ENCODE results near the gene STK10. TPM values are rescaled to one million over a fixed set of nuclear protein-coding genes. Genes with fewer than 3 reads are reported as not detected.

STK10 gene
- total RNA-seq, 3 donors from 2014 or later, result 62.1 to 79.0 (median 72.6) TPM

- Mint-ChIP-seq H3K4me1 (ENCODE audit: low read depth) (peaks cover 64% of the 10 kb centered on the region), H3K27me3 (ENCODE audit: low read depth) (no peaks in the 10 kb centered on the region), H3K36me3 (ENCODE audit: insufficient read depth) (peaks cover 27% of the 10 kb centered on the region), H3K4me3 (no peak overlapping the region), H3K9me3 (no peaks in the 10 kb centered on the region)
- DNase-seq (no peak), ATAC-seq (no peak)
These were observed 58.6 kb downstream of the STK10 start for GRCh38 chr5:172129256-172129910.

- peaks cover 55% of the 10 kb centered on the region for H3K4me1 Mint-ChIP-seq (ENCODE audit: low read depth)
- no peak for DNase-seq
- H3K9me3 Mint-ChIP-seq, result no peaks in the 10 kb centered on the region
- H3K4me3 Mint-ChIP-seq, result no peak overlapping the region
- H3K27me3 Mint-ChIP-seq (ENCODE audit: low read depth), result no peaks in the 10 kb centered on the region
- ATAC-seq, result no peak
- H3K36me3 Mint-ChIP-seq (ENCODE audit: insufficient read depth), result peaks cover 26% of the 10 kb centered on the region
These were observed 60.4 kb downstream of the STK10 start for GRCh38 chr5:172127581-172127980.

GRCh38 chr5:172123269-172123692 lies 64.7 kb downstream of the STK10 start:
- H3K27me3 Mint-ChIP-seq (ENCODE audit: low read depth), result no peaks in the 10 kb centered on the region
- H3K4me3 Mint-ChIP-seq, result no peak overlapping the region
- H3K9me3 Mint-ChIP-seq, result no peaks in the 10 kb centered on the region
- DNase-seq (no peak), ATAC-seq (no peak)
- peaks cover 47% of the 10 kb centered on the region for H3K4me1 Mint-ChIP-seq (ENCODE audit: low read depth)
- peaks cover 24% of the 10 kb centered on the region for H3K36me3 Mint-ChIP-seq (ENCODE audit: insufficient read depth)

- Mint-ChIP-seq H3K4me1 (ENCODE audit: low read depth) (peaks cover 55% of the 10 kb centered on the region), H3K9me3 (no peaks in the 10 kb centered on the region), H3K4me3 (no peak overlapping the region), H3K36me3 (ENCODE audit: insufficient read depth) (peaks cover 25% of the 10 kb centered on the region), H3K27me3 (ENCODE audit: low read depth) (no peaks in the 10 kb centered on the region)
- DNase-seq, result no peak
- peak in 1 of 2 donors; percentile 35 for ATAC-seq
These were observed 67.9 kb downstream of the STK10 start for GRCh38 chr5:172119921-172120688.

DNA sequence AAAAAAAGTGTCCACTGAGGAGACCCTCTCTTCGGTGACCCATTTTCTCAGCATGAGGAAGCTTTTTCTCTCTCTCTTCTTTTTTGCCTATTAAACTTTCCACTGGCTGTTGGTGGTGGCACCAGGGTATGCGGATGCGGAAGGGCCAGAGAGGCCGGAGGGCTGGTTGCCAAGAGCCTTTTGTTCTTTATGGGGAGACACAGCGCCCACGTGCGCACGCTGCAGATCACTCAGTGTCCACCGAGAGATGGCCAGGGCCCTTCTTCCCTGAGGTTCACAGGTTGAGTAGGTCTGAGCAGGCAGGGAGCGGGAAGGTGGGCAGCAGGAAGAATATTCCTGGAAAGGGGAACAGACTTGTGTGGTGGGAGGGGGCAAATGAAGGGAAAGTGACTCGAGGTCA lies 69.1 kb downstream of the STK10 start:
- H3K4me1 Mint-ChIP-seq (ENCODE audit: low read depth), result peaks cover 56% of the 10 kb centered on the region
- peaks cover 20% of the 10 kb centered on the region for H3K36me3 Mint-ChIP-seq (ENCODE audit: insufficient read depth)
- no peaks in the 10 kb centered on the region for H3K9me3 Mint-ChIP-seq

DNA sequence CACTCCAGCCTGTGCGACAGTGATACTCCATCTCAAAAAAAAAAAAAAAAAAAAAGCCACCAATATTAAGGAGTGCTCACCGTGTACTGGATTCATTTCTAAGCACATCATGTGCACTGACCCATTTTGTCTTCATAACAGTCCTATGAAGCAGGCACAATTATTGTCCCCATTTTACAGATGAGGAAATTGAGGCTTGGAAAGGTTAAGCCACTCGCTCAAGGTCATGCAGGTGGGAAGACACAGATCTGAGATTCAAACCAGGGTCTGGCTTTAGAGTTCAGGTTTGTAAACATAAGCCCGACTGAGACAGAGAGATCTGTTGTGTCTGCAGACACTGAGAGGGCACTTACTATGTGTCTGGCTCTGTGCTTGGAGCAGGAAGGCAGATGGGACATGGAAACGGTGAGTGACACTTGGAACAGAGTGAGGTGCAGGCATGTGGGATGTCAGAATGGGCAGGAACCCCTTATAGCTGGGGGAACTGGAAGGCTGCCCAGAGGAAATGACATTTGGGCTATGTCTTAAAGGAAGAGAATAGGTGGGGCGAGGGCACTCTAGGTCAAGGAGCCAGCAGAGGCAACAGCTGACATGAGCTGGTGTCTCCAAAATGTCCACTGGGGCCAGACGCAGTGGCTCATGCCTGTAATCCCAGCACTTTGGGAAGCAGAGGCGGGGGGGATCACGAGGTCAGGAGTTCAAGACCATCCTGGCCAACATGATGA lies 69.9 kb downstream of the STK10 start:
- no peak for ATAC-seq
- H3K4me3 Mint-ChIP-seq, result no peak overlapping the region
- peaks cover 20% of the 10 kb centered on the region for H3K36me3 Mint-ChIP-seq (ENCODE audit: insufficient read depth)
- no peaks in the 10 kb centered on the region for H3K27me3 Mint-ChIP-seq (ENCODE audit: low read depth)
- H3K4me1 Mint-ChIP-seq (ENCODE audit: low read depth), result peaks cover 58% of the 10 kb centered on the region
- no peaks in the 10 kb centered on the region for H3K9me3 Mint-ChIP-seq
- no peak for DNase-seq

More for the DNA sequence above, 69.1 kb downstream of the STK10 start:
- no peaks in the 10 kb centered on the region for H3K27me3 Mint-ChIP-seq (ENCODE audit: low read depth)
- ATAC-seq (no peak), DNase-seq (no peak)
- no peak overlapping the region for H3K4me3 Mint-ChIP-seq

DNA sequence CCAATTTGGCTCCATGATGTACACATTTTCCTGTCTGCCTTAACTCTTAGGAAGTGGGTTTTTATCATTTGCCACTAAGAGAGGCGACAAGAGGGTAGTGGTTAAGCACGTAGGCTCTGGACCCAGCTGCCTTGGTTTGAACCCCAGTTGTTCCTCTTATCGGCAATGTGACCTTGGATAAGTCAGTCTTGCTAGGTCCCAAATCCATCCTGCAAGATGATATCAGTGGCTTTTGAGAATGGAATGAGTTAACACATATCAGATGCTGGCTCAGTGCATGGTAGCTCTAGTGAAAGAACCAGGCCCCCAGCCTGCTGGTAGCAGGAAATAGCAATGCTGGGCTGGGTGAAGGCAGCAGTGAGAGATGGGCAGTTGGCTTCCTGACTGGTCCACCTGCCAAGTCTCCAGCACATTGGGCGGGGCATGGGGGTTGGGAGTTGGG lies 72.5 kb downstream of the STK10 start:
- H3K4me1 Mint-ChIP-seq (ENCODE audit: low read depth), result peaks cover 71% of the 10 kb centered on the region
- DNase-seq (no peak), ATAC-seq (no peak)
- no peaks in the 10 kb centered on the region for H3K9me3 Mint-ChIP-seq
- peak overlapping the region; percentile 82 for H3K4me3 Mint-ChIP-seq
- H3K36me3 Mint-ChIP-seq (ENCODE audit: insufficient read depth), result peaks cover 18% of the 10 kb centered on the region
- no peaks in the 10 kb centered on the region for H3K27me3 Mint-ChIP-seq (ENCODE audit: low read depth)

- no peaks in the 10 kb centered on the region for H3K27me3 Mint-ChIP-seq (ENCODE audit: low read depth)
- H3K36me3 Mint-ChIP-seq (ENCODE audit: insufficient read depth), result peaks cover 18% of the 10 kb centered on the region
- peak overlapping the region; percentile 82 for H3K4me3 Mint-ChIP-seq
- DNase-seq (peak; percentile 63), ATAC-seq (peak; percentile 63 to 65)
- no peaks in the 10 kb centered on the region for H3K9me3 Mint-ChIP-seq
- H3K4me1 Mint-ChIP-seq (ENCODE audit: low read depth), result peaks cover 74% of the 10 kb centered on the region
These were observed 73.1 kb downstream of the STK10 start for GRCh38 chr5:172114875-172115422.

DNA sequence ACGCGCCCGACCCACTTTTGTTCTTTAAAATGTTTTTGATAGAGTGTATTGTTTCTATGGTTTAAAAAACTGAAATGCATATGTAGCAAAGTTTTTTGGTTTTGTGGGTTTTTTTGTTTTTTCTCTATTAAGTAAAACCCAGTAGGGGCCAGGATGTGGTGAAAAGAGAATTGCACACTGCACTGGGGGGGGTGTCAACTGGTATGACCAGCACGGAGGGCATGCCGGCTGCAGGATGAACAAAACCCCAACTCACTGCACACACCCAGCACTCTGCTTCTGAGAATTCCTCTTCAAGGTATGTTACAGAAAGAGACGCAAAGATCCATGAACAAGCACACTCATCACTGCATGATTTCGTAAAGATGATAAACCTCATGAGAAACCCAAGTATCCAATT lies 75.0 kb downstream of the STK10 start:
- peaks cover 19% of the 10 kb centered on the region for H3K36me3 Mint-ChIP-seq (ENCODE audit: insufficient read depth)
- no peaks in the 10 kb centered on the region for H3K27me3 Mint-ChIP-seq (ENCODE audit: low read depth)
- no peaks in the 10 kb centered on the region for H3K9me3 Mint-ChIP-seq
- DNase-seq (peak; percentile 59), ATAC-seq (peak; percentile 35 to 44)
- peak overlapping the region; percentile 57 for H3K4me3 Mint-ChIP-seq
- H3K4me1 Mint-ChIP-seq (ENCODE audit: low read depth), result peaks cover 74% of the 10 kb centered on the region

- H3K4me1 Mint-ChIP-seq (ENCODE audit: low read depth), result peaks cover 82% of the 10 kb centered on the region
- H3K4me3 Mint-ChIP-seq, result peak overlapping the region; percentile 66
- H3K9me3 Mint-ChIP-seq, result no peaks in the 10 kb centered on the region
- DNase-seq, result no peak
- H3K36me3 Mint-ChIP-seq (ENCODE audit: insufficient read depth), result peaks cover 19% of the 10 kb centered on the region
- ATAC-seq, result no peak
- H3K27me3 Mint-ChIP-seq (ENCODE audit: low read depth), result no peaks in the 10 kb centered on the region
These were observed 76.2 kb downstream of the STK10 start for GRCh38 chr5:172111852-172112225.

GRCh38 chr5:172110921-172111851 lies 76.8 kb downstream of the STK10 start:
- ATAC-seq (peak; percentile 90 to 93), DNase-seq (peak; percentile 67)
- peaks cover 79% of the 10 kb centered on the region for H3K4me1 Mint-ChIP-seq (ENCODE audit: low read depth)
- H3K4me3 Mint-ChIP-seq, result peak overlapping the region; percentile 66
- H3K27me3 Mint-ChIP-seq (ENCODE audit: low read depth), result no peaks in the 10 kb centered on the region
- no peaks in the 10 kb centered on the region for H3K9me3 Mint-ChIP-seq
- H3K36me3 Mint-ChIP-seq (ENCODE audit: insufficient read depth), result peaks cover 19% of the 10 kb centered on the region

DNA sequence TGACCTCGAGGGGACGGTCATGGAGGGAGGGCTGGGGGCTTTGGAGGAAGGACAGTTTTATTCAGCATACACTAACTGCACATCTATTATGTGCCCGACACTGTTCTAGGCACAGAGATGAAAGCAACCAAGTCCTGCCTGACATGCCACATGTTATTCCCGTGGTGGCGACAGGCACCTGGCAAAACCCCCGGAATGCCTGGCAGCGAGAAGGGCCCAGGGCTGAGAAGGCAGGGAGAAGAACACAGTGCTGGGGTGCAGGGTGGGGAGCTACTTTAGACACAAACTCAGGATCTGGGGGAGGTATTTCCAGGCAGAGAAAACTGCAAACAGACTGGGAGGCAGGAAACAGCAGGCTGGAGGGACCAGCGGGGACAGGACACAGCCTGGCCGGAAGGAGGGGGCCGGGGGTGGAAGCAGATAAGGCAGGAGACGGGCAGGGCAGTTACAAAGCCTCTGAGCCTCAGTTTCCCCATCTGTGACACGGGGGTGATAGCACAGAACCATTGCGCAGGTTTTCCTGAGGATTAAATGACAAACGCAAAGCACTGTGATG lies 77.7 kb downstream of the STK10 start:
- Mint-ChIP-seq H3K36me3 (ENCODE audit: insufficient read depth) (peaks cover 16% of the 10 kb centered on the region), H3K4me1 (ENCODE audit: low read depth) (peaks cover 73% of the 10 kb centered on the region), H3K4me3 (peak overlapping the region; percentile 39), H3K9me3 (no peaks in the 10 kb centered on the region), H3K27me3 (ENCODE audit: low read depth) (no peaks in the 10 kb centered on the region)
- ATAC-seq, result no peak
- DNase-seq, result no peak

- no peaks in the 10 kb centered on the region for H3K27me3 Mint-ChIP-seq (ENCODE audit: low read depth)
These were observed 78.3 kb downstream of the STK10 start for GRCh38 chr5:172109749-172110148.

More at GRCh38 chr5:172109749-172110148, 78.3 kb downstream of the STK10 start:
- Mint-ChIP-seq H3K4me3 (no peak overlapping the region), H3K4me1 (ENCODE audit: low read depth) (peaks cover 67% of the 10 kb centered on the region), H3K9me3 (no peaks in the 10 kb centered on the region), H3K36me3 (ENCODE audit: insufficient read depth) (peaks cover 13% of the 10 kb centered on the region)
- ATAC-seq, result no peak
- no peak for DNase-seq
